K562 (cell line): ENCODE data around the gene NIPBL. TPM values are rescaled to one million over a fixed set of nuclear protein-coding genes. Genes with fewer than 3 reads are reported as not detected.

Experiments used
- ATAC-seq: fragments of 200-7000 bp; cut with Tn5 transposase; 3 replicates; pipeline ENCODE4 v1.9.1; 2020; ENCODE audit warnings: moderate library complexity
- BruUV-seq: library from RNA; stranded (reverse); fragments of 400-500 nt; replicated peaks from 2 replicates; lab custom pipeline; 2021; lab: Mats Ljungman, UMichigan
- CTCF ChIA-PET: fragments of 300-600 bp; formaldehyde crosslinking; extraction: SDS; loops from one replicate; lab custom pipeline; 2021; ENCODE audit warnings: low intra/inter-chr PET ratio; lab: Yijun Ruan, JAX
- POLR2A ChIA-PET: fragments of 300-600, 350-650 bp; sonication (Branson Sonifier 250); formaldehyde crosslinking; extraction: SDS; loops from one replicate; lab custom pipeline; 2021; ENCODE audit warnings: antibody characterized with exemption, inconsistent platforms; lab: Yijun Ruan, JAX
- DNase-seq, 4 experiments: peaks; one replicate each; pipeline versions ENCODE4 v3.0.0 to v3.0.0-alpha.2; 2011 to 2018; ENCODE audit warnings: low spot score in 3 of 4, mixed read lengths in 3 of 4; ENCODE audit errors: extremely low read depth in 1 of 4
- FAIRE-seq: peaks from 2 replicates; lab custom pipeline; 2011; peaks lifted over from hg19 to GRCh38; lab: Jason Lieb, UNC
- H2AFZ ChIP-seq: 2 replicates; pipeline ENCODE4 v1.6.0; 2011; ENCODE audit warnings: low read depth, low read length, control low read depth, inconsistent platforms
- H3K27ac ChIP-seq: fragments of 200-600 bp; 3 replicates; pipeline ENCODE4 v1.8.0; 2011; ENCODE audit warnings: low read depth, mild to moderate bottlenecking, control low read depth, inconsistent platforms, low read length, moderate library complexity, mixed read lengths; ENCODE audit errors: extremely low read depth
- H3K27me3 ChIP-seq, 2 experiments: fragments of 300-600 bp in 1 of 2; 2 replicates in 1 of 2; 3 replicates in 1 of 2; pipeline versions ENCODE4 v1.6.0 to v1.8.0; 2011; ENCODE audit warnings: inconsistent platforms in 2 of 2, low read length in 2 of 2, mild to moderate bottlenecking in 1 of 2, mixed read lengths in 1 of 2, moderate library complexity in 1 of 2; ENCODE audit not compliant: control insufficient read depth in 2 of 2, insufficient read depth in 2 of 2
- H3K36me3 ChIP-seq: fragments of 300-600 bp; 3 replicates; pipeline ENCODE4 v1.8.0; 2011; ENCODE audit warnings: mild to moderate bottlenecking, low read length, inconsistent platforms; ENCODE audit not compliant: control insufficient read depth, insufficient read depth
- H3K4me1 ChIP-seq, 2 experiments: fragments of 200-600 bp in 1 of 2; replicated peaks in 1 of 2; 2 replicates in 1 of 2; 3 replicates in 1 of 2; pipeline versions ENCODE4 v1.5.1 to v1.8.0; 2011; ENCODE audit warnings: inconsistent platforms in 2 of 2, low read length in 2 of 2, mild to moderate bottlenecking in 1 of 2, mixed read lengths in 1 of 2, moderate library complexity in 1 of 2; ENCODE audit not compliant: control insufficient read depth in 2 of 2, insufficient read depth in 2 of 2
- H3K4me2 ChIP-seq: 2 replicates; pipeline ENCODE4 v1.6.1; 2011; ENCODE audit warnings: low read length, control low read depth, inconsistent platforms, mixed read lengths; ENCODE audit not compliant: insufficient read depth
- H3K4me3 ChIP-seq: fragments of 200-600 bp; sonication (generic), shearing (Covaris generic); 2 replicates; pipeline ENCODE4 v1.5.1; 2016; ENCODE audit warnings: control low read depth, inconsistent platforms
- H3K79me2 ChIP-seq: fragments of 200-600 bp; 3 replicates; pipeline ENCODE4 v1.8.0; 2011; ENCODE audit warnings: low read length, inconsistent platforms; ENCODE audit not compliant: control insufficient read depth, insufficient read depth
- H3K9ac ChIP-seq, 2 experiments: 2 replicates each; pipeline versions ENCODE4 v1.6.0 to v1.6.1; 2011; ENCODE audit warnings: low read depth in 2 of 2, low read length in 2 of 2, control low read depth in 1 of 2, inconsistent platforms in 1 of 2, mild to moderate bottlenecking in 1 of 2, mixed read lengths in 1 of 2; ENCODE audit not compliant: insufficient read depth in 1 of 2
- H3K9me1 ChIP-seq: one replicate; pipeline ENCODE4 v1.6.0; 2011; ENCODE audit warnings: inconsistent platforms, mild to moderate bottlenecking, low read length, moderate library complexity; ENCODE audit not compliant: control insufficient read depth, insufficient read depth
- H3K9me3 ChIP-seq: replicated peaks from 2 replicates; pipeline ENCODE4 v1.5.1; 2011; ENCODE audit warnings: low read depth, low read length, inconsistent platforms; ENCODE audit not compliant: control insufficient read depth, insufficient read depth
- H4K20me1 ChIP-seq: replicated peaks from 2 replicates; pipeline ENCODE4 v1.6.1; 2011; ENCODE audit warnings: low read length, inconsistent platforms, mixed read lengths; ENCODE audit not compliant: control insufficient read depth, insufficient read depth
- EWSR1 ChIP-seq: fragments of 450-650 bp; IDR thresholded peaks from 2 replicates; pipeline ENCODE4 v1.6.1; 2018; ENCODE audit warnings: borderline replicate concordance, mild to moderate bottlenecking, low read depth, moderate library complexity; ENCODE audit not compliant: partially characterized antibody
- HEY1 ChIP-seq: fragments of 250-450 bp; sonication (Bioruptor Pico); IDR thresholded peaks from 2 replicates; pipeline ENCODE4 v1.5.0; 2020; ENCODE audit warnings: mild to moderate bottlenecking, moderate library complexity, borderline replicate concordance
- NBN ChIP-seq: fragments of 450-650 bp; IDR thresholded peaks from 2 replicates; pipeline ENCODE4 v1.6.1; 2016; ENCODE audit warnings: low read depth, mild to moderate bottlenecking
- PHF20 ChIP-seq: fragments of 450-650 bp; IDR thresholded peaks from 2 replicates; pipeline ENCODE4 v1.6.1; 2018; ENCODE audit not compliant: partially characterized antibody
- PHF8 ChIP-seq: fragments of 200-600 bp; sonication (generic); IDR thresholded peaks from 2 replicates; pipeline ENCODE4 v1.6.1; 2012; ENCODE audit warnings: mixed run types, mild to moderate bottlenecking, inconsistent platforms, low read length, moderate library complexity, borderline replicate concordance
- POLR2AphosphoS5 ChIP-seq: IDR thresholded peaks from 2 replicates; pipeline ENCODE4 v1.6.1; 2011; ENCODE audit warnings: mild to moderate bottlenecking, low read depth, low read length, moderate library complexity; ENCODE audit not compliant: control insufficient read depth, insufficient read depth
- THRAP3 ChIP-seq: fragments of 450-650 bp; IDR thresholded peaks from 2 replicates; pipeline ENCODE4 v1.6.1; 2016; ENCODE audit warnings: mild to moderate bottlenecking, inconsistent platforms, borderline replicate concordance
- WGBS: fragments of 100-300 bp; shearing (Covaris generic); methylation state at CpG from one replicate; pipeline ENCODE4 v1.1.6; 2016; ENCODE audit warnings: low coverage, mixed read lengths; ENCODE audit not compliant: insufficient coverage; ENCODE audit errors: missing lambda C conversion rate; 5-methylcytosine and 5-hydroxymethylcytosine counted together
- in situ Hi-C: fragments of 300-500 bp; cut with MboI; formaldehyde crosslinking; loops from 4 replicates; pipeline ENCODE4 v1.15.0; 2018; ENCODE audit warnings: inconsistent platforms, mixed read lengths
- intact Hi-C: fragments of 100-400 bp; cut with micrococcal nuclease; formaldehyde crosslinking; loops from 2 replicates; pipeline ENCODE4 v1.14.2; 2022
- polyA plus RNA-seq, 8 experiments: library from polyadenylated mRNA; depleted of rRNA in 4 of 8; stranded (reverse) in 5 of 8; unstranded in 3 of 8; fragments of >200 nt; fragmentation: Nextera tagmentation in 2 of 8; fragmentation: Illumina TruSeq in 1 of 8; extraction: Ambion mirVana in 2 of 8; extraction: Trizol in 1 of 8; gene quantifications; 2 replicates each; pipeline versions ENCODE4 v1.2.1 to v1.2.3, GENCODE V29; 2011 to 2014; ENCODE audit warnings: inconsistent platforms in 1 of 8, missing spikeins in 1 of 8
- total RNA-seq, 7 experiments: library from RNA; depleted of rRNA in 6 of 7; stranded (reverse); fragments of >200 nt in 6 of 7; fragmentation: Illumina TruSeq in 2 of 7; extraction: Trizol in 2 of 7; gene quantifications; 2 replicates each; pipeline versions ENCODE4 v1.2.1 to v1.2.3, GENCODE V29; 2011 to 2021; ENCODE audit warnings: low replicate concordance in 1 of 7
- TF ChIP-seq, protein P1 (sequence below): sonication (generic); formaldehyde crosslinking; IDR thresholded peaks from 2 replicates; pipeline ENCODE4 v1.4.0; 2020; ENCODE audit warnings: mild to moderate bottlenecking, missing genetic modification reagents

NIPBL gene
- total and polyA plus RNA-seq, 9 of the 15 experiments (the other 6 are each of a cell fraction or from before 2014, with no cell fraction given) = 12.9 to 56.7 (median 38.9) TPM

- no TSS peak for BruUV-seq
- ChIA-PET CTCF (no interaction called here), POLR2A (interaction anchor here (0.7 kb wide), 1 partner anchor 1242 kb away, joined by 3 read pairs; no protein-coding TSS in a partner anchor)
- H3K4me2 ChIP-seq = no peak overlapping the region
- DNase-seq (no peak), FAIRE-seq (no peak), ATAC-seq (no peak)
- no peaks in the 10 kb centered on the region for H4K20me1 ChIP-seq
- H3K27ac ChIP-seq = no peak overlapping the region
- no peaks in the 10 kb centered on the region for H3K9me1 ChIP-seq
- TF ChIP-seq HEY1 (CRISPR knock-in tag) = no peak
- TF ChIP-seq, protein P1, sequence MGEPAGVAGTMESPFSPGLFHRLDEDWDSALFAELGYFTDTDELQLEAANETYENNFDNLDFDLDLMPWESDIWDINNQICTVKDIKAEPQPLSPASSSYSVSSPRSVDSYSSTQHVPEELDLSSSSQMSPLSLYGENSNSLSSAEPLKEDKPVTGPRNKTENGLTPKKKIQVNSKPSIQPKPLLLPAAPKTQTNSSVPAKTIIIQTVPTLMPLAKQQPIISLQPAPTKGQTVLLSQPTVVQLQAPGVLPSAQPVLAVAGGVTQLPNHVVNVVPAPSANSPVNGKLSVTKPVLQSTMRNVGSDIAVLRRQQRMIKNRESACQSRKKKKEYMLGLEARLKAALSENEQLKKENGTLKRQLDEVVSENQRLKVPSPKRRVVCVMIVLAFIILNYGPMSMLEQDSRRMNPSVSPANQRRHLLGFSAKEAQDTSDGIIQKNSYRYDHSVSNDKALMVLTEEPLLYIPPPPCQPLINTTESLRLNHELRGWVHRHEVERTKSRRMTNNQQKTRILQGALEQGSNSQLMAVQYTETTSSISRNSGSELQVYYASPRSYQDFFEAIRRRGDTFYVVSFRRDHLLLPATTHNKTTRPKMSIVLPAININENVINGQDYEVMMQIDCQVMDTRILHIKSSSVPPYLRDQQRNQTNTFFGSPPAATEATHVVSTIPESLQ (CRISPR knock-in tag) = no peak
- TF ChIP-seq PHF20 = no peak
- TF ChIP-seq EWSR1 = no peak
- no peak for TF ChIP-seq PHF8
- TF ChIP-seq THRAP3 = no peak
- TF ChIP-seq NBN = no peak
- TF ChIP-seq POLR2AphosphoS5 = no peak
- peaks cover 0 to 9% of the 10 kb centered on the region in 2 experiments; a peak in 3 of 5 replicates for H3K27me3 ChIP-seq
- H2AFZ ChIP-seq = no peak overlapping the region
- 0% methylated on average over 2 of the region's 2 CpGs for WGBS
- H3K4me3 ChIP-seq = no peak overlapping the region
- no peaks in the 10 kb centered on the region for H3K79me2 ChIP-seq
- no peaks in the 10 kb centered on the region for H3K36me3 ChIP-seq
- intact Hi-C loops (no loop called here), in situ Hi-C loops (no loop called here)
- H3K9me3 ChIP-seq = no peaks in the 10 kb centered on the region
- H3K9ac ChIP-seq = no peak overlapping the region
- H3K4me1 ChIP-seq = no peaks in the 10 kb centered on the region
Observed at GRCh38 chr5:36832274-36832673, 44.3 kb upstream of the NIPBL start.
